HG02642 (cell line): Measurements from ENCODE around the gene KCNJ18.
"Not testable (repeated sequence)": the region's sequence is repeated elsewhere in the genome, so short reads cannot be mapped to it uniquely, and the experiment has no call there.

ENCODE experiments used
- ATAC-seq: cut with Tn5 transposase; IDR thresholded peaks from one replicate; pipeline ENCODE4 v1.9.1; 2021; ENCODE audit warnings: mild to moderate bottlenecking; ENCODE audit not compliant: unreplicated experiment, poor library complexity

The KCNJ18 gene

GRCh38 chr17:21719511-21720226 is 27.3 kb downstream of the KCNJ18 start:
- ATAC-seq: not testable (repeated sequence)

- ATAC-seq: not testable (repeated sequence)
These were observed 28.2 kb downstream of the KCNJ18 start for GRCh38 chr17:21720566-21720965.

GRCh38 chr17:21722268-21722667 is 29.9 kb downstream of the KCNJ18 start:
- not testable (repeated sequence) for ATAC-seq

- not testable (repeated sequence) for ATAC-seq
These were observed 32.1 kb downstream of the KCNJ18 start for GRCh38 chr17:21724216-21725006.

- ATAC-seq: not testable (repeated sequence)
These were observed 38.8 kb downstream of the KCNJ18 start for GRCh38 chr17:21731076-21731475.

GRCh38 chr17:21733931-21734330 is 41.6 kb downstream of the KCNJ18 start:
- not testable (repeated sequence) for ATAC-seq

- not testable (repeated sequence) for ATAC-seq
These were observed 43.5 kb downstream of the KCNJ18 start for GRCh38 chr17:21735814-21736213.

GRCh38 chr17:21737015-21737580 is 44.8 kb downstream of the KCNJ18 start:
- ATAC-seq: not testable (repeated sequence)

- not testable (repeated sequence) for ATAC-seq
These were observed 45.9 kb downstream of the KCNJ18 start for GRCh38 chr17:21738241-21738640.

- peak; percentile 47 for ATAC-seq
These were observed 46.7 kb downstream of the KCNJ18 start for GRCh38 chr17:21738877-21739474.

GRCh38 chr17:21739485-21739884 is 47.2 kb downstream of the KCNJ18 start:
- ATAC-seq: not testable (repeated sequence)

- not testable (repeated sequence) for ATAC-seq
These were observed 48.5 kb downstream of the KCNJ18 start for GRCh38 chr17:21740836-21741235.

- not testable (repeated sequence) for ATAC-seq
These were observed 49.2 kb downstream of the KCNJ18 start for GRCh38 chr17:21741520-21741919.

- no peak for ATAC-seq
These were observed 50.0 kb downstream of the KCNJ18 start for GRCh38 chr17:21742326-21742725.

- ATAC-seq: not testable (repeated sequence)
These were observed 51.8 kb downstream of the KCNJ18 start for GRCh38 chr17:21744151-21744550.

GRCh38 chr17:21744621-21745020 is 52.3 kb downstream of the KCNJ18 start:
- not testable (repeated sequence) for ATAC-seq

- ATAC-seq: not testable (repeated sequence)
These were observed 53.2 kb downstream of the KCNJ18 start for GRCh38 chr17:21745385-21746054.

GRCh38 chr17:21746415-21746814 is 54.1 kb downstream of the KCNJ18 start:
- ATAC-seq: not testable (repeated sequence)

- not testable (repeated sequence) for ATAC-seq
These were observed 55.0 kb downstream of the KCNJ18 start for GRCh38 chr17:21747195-21747915.
